ENCODE measurements around the gene CEBPA.

CEBPA gene

GRCh38 chr19:33284756-33285155, 17.6 kb downstream of the CEBPA start:
- H3K36me3 ChIP-seq (ENCODE audit: control insufficient read depth in 1 of 2, insufficient read depth in 2 of 2, low read length in 2 of 2) = no peaks in the 10 kb centered on the region
- H3K27ac ChIP-seq (ENCODE audit: low read length) = no peak overlapping the region
- H3K27me3 ChIP-seq (ENCODE audit: low read depth, low read length) = no peaks in the 10 kb centered on the region
- H3K4me3 ChIP-seq (ENCODE audit: low read depth in 1 of 2, low read length in 2 of 2) = no peak overlapping the region
- H3K4me1 ChIP-seq (ENCODE audit: control insufficient read depth in 1 of 2, insufficient read depth in 2 of 2, low read length in 2 of 2) = no peaks in the 10 kb centered on the region
- peaks cover 8 to 10% of the 10 kb centered on the region in 2 donors for H3K9me3 ChIP-seq (ENCODE audit: control insufficient read depth in 1 of 2, low read length in 2 of 2)

- Histone ChIP-seq H3K9me3 (ENCODE audit: control insufficient read depth in 1 of 2, low read length in 2 of 2) (peaks cover 5 to 8% of the 10 kb centered on the region in 2 donors), H3K4me1 (ENCODE audit: control insufficient read depth in 1 of 2, insufficient read depth in 2 of 2, low read length in 2 of 2) (no peaks in the 10 kb centered on the region), H3K27ac (ENCODE audit: low read length) (no peak overlapping the region), H3K36me3 (ENCODE audit: control insufficient read depth in 1 of 2, insufficient read depth in 2 of 2, low read length in 2 of 2) (no peaks in the 10 kb centered on the region), H3K27me3 (ENCODE audit: low read depth, low read length) (no peaks in the 10 kb centered on the region), H3K4me3 (ENCODE audit: low read depth in 1 of 2, low read length in 2 of 2) (no peak overlapping the region)
These were observed 18.1 kb downstream of the CEBPA start for GRCh38 chr19:33284146-33284643.

DNA sequence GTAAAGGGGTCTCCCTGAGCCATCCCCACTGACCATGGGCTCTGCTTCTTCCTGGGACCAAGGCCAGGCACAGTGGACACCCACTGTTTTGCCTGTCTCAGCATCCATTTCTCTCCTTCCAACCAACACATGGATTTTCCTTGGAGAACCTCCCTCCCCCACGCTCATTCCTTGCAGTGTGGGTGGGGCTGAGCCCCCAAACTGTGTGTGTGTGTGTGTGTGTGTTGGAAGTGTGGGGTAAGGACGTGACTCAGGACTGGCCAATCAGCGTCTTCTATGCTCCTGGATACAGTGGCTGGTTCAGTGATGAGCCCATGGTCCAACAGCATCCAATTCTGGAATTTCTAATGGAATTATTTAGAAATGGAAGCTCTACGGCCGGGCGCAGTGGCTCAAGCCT, 18.7 kb downstream of the CEBPA start:
- Histone ChIP-seq H3K36me3 (ENCODE audit: control insufficient read depth in 1 of 2, insufficient read depth in 2 of 2, low read length in 2 of 2) (no peaks in the 10 kb centered on the region), H3K4me1 (ENCODE audit: control insufficient read depth in 1 of 2, insufficient read depth in 2 of 2, low read length in 2 of 2) (no peaks in the 10 kb centered on the region), H3K9me3 (ENCODE audit: control insufficient read depth in 1 of 2, low read length in 2 of 2) (peaks cover 3 to 6% of the 10 kb centered on the region in 2 donors), H3K27ac (ENCODE audit: low read length) (no peak overlapping the region), H3K4me3 (ENCODE audit: low read depth in 1 of 2, low read length in 2 of 2) (no peak overlapping the region), H3K27me3 (ENCODE audit: low read depth, low read length) (no peaks in the 10 kb centered on the region)

DNA sequence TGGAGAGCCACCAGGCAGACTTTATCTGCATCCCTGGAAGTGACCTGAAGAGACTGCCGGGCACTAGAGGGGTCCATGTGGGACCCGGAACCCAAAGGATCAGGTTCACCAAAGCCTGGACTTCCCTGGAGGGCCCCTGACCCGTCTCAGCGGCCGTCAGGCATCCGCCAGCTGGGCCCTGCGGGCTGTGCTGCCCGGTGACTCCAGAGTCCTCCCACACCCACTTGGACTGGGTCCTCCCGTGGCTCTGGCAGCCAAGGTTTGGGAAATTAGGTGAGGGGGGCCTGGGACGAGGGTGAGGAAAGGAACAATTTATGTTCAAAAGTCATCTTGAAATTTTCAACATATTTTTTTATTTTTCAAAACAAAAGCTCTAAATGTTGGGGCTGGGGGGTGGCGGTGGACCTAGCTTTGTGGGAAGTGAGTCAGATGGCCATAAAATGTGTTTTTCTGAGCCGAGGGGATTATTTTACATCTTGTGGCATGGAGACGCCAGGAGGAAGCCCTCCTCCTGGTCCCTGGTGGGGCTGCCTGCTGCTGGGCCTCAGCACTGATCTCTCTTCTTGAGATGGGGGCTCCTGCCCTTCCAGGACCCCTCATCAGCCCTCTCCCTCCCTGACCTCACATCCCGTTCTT, 20.2 kb downstream of the CEBPA start:
- Histone ChIP-seq H3K27ac (ENCODE audit: low read length) (no peak overlapping the region), H3K4me3 (ENCODE audit: low read depth in 1 of 2, low read length in 2 of 2) (no peak overlapping the region), H3K27me3 (ENCODE audit: low read depth, low read length) (no peaks in the 10 kb centered on the region), H3K9me3 (ENCODE audit: control insufficient read depth in 1 of 2, low read length in 2 of 2) (no peaks in the 10 kb centered on the region), H3K4me1 (ENCODE audit: control insufficient read depth in 1 of 2, insufficient read depth in 2 of 2, low read length in 2 of 2) (no peaks in the 10 kb centered on the region), H3K36me3 (ENCODE audit: control insufficient read depth in 1 of 2, insufficient read depth in 2 of 2, low read length in 2 of 2) (no peaks in the 10 kb centered on the region)

GRCh38 chr19:33281296-33281926, 20.9 kb downstream of the CEBPA start:
- Histone ChIP-seq H3K4me1 (ENCODE audit: control insufficient read depth in 1 of 2, insufficient read depth in 2 of 2, low read length in 2 of 2) (no peaks in the 10 kb centered on the region), H3K27me3 (ENCODE audit: low read depth, low read length) (no peaks in the 10 kb centered on the region)

DNA sequence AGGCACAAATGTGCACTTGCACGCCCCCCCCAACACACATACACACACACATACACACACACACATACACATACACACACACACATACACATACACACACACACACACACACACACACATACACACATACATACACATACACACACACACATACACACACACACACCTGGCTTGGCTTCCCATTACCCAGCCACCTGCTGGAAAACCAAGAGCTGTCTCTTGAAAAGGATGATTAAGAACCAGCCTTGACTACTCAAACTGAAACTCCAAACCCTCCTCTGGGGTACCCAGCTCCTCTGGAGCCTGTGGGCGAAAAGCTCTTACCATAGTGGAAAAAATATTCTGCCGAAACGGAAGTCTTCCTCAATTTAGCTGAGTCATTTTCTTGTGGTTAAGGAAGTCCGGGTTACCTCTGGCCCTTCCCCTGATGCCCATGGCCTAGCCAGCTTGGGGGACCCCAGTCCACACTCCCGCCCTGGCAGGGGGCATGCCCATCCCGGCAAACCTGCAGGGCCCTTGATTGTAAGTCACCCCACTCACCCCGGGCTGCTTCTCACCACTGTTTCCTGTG, 21.9 kb downstream of the CEBPA start:
- H3K4me3 ChIP-seq (ENCODE audit: low read depth in 1 of 2, low read length in 2 of 2) = no peak overlapping the region
- no peaks in the 10 kb centered on the region for H3K9me3 ChIP-seq (ENCODE audit: control insufficient read depth in 1 of 2, low read length in 2 of 2)
- H3K36me3 ChIP-seq (ENCODE audit: control insufficient read depth in 1 of 2, insufficient read depth in 2 of 2, low read length in 2 of 2) = no peaks in the 10 kb centered on the region
- H3K27ac ChIP-seq (ENCODE audit: low read length) = no peak overlapping the region
- no peaks in the 10 kb centered on the region for H3K27me3 ChIP-seq (ENCODE audit: low read depth, low read length)
- no peaks in the 10 kb centered on the region for H3K4me1 ChIP-seq (ENCODE audit: control insufficient read depth in 1 of 2, insufficient read depth in 2 of 2, low read length in 2 of 2)

More at GRCh38 chr19:33281296-33281926, 20.9 kb downstream of the CEBPA start:
- H3K9me3 ChIP-seq (ENCODE audit: control insufficient read depth in 1 of 2, low read length in 2 of 2) = no peaks in the 10 kb centered on the region
- no peak overlapping the region for H3K4me3 ChIP-seq (ENCODE audit: low read depth in 1 of 2, low read length in 2 of 2)
- H3K36me3 ChIP-seq (ENCODE audit: control insufficient read depth in 1 of 2, insufficient read depth in 2 of 2, low read length in 2 of 2) = no peaks in the 10 kb centered on the region
- H3K27ac ChIP-seq (ENCODE audit: low read length) = no peak overlapping the region

DNA sequence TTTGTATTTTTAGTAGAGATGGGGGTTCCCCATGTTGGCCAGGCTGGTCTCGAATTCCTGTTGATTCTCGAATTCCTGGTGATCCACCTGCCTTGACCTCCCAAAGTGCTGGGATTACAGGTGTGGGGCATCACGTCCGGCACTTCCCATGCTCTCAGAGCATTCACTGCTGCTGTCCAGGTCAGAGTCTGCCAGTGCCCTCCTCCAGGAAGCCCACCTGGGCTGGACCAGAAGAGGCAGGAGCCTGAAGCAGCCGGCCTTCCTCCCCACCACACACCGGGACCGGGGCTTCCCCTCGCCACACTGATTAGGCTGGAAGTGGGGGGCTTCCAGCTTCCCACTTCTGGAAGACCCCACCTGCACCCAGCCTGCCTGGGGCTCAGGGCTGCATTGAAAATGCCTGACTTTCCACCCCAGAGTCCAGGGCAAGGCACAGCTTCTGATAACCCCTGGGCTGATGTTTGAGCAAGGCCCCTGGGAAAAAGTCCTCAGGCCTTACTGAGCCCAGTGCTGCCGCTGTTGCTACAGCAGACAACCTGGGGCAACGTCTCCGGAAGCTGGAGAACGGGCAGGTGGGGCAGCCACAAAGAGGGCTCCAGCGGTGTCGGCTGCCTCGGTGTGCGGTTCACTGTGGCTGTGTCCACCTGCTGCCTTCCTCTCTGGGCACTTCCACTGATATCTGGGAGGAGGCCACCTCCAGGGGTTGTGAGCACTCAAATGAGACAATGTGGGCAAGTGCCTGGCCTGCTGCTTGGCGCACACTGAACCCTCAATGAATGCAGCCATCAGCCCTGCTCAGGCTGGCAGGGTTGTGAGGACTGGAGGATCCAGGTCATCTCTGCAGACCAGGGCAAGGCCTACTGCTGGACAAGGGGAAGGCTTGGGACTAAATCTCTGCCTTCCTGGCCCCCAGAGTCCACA, 22.6 kb downstream of the CEBPA start:
- H3K27ac ChIP-seq (ENCODE audit: low read length) = no peak overlapping the region
- peaks cover under 1% of the 10 kb centered on the region in 2 donors for H3K4me1 ChIP-seq (ENCODE audit: control insufficient read depth in 1 of 2, insufficient read depth in 2 of 2, low read length in 2 of 2)

GRCh38 chr19:33278403-33279269, 23.7 kb downstream of the CEBPA start:
- Histone ChIP-seq H3K4me1 (ENCODE audit: control insufficient read depth in 1 of 2, insufficient read depth in 2 of 2, low read length in 2 of 2) (peaks cover 9 to 10% of the 10 kb centered on the region in 2 donors), H3K4me3 (ENCODE audit: low read depth in 1 of 2, low read length in 2 of 2) (no peak overlapping the region), H3K27ac (ENCODE audit: low read length) (no peak overlapping the region)

More for the DNA sequence above, 22.6 kb downstream of the CEBPA start:
- H3K36me3 ChIP-seq (ENCODE audit: control insufficient read depth in 1 of 2, insufficient read depth in 2 of 2, low read length in 2 of 2) = no peaks in the 10 kb centered on the region
- H3K9me3 ChIP-seq (ENCODE audit: control insufficient read depth in 1 of 2, low read length in 2 of 2) = no peaks in the 10 kb centered on the region
- H3K27me3 ChIP-seq (ENCODE audit: low read depth, low read length) = no peaks in the 10 kb centered on the region
- H3K4me3 ChIP-seq (ENCODE audit: low read depth in 1 of 2, low read length in 2 of 2) = no peak overlapping the region

DNA sequence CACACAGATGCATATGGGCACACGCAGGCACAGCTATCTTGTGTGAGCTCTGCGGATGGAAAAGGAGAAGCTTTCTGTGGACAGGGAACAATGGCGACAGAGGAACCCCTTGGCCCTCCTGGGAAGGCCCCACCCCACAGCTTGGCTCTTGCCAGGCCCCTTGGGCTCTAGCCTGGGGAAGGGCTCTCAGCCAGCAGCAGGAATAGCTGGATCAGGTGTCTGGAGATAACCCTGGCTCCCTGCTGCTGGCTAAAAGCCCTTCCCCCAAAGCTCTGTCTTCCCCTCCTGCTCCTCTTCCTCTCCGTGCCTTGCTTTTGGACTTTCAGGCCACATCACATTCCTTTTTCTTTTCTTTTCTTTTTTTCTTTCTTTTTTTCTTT, 24.3 kb downstream of the CEBPA start:
- Histone ChIP-seq H3K36me3 (ENCODE audit: control insufficient read depth in 1 of 2, insufficient read depth in 2 of 2, low read length in 2 of 2) (no peaks in the 10 kb centered on the region), H3K4me1 (ENCODE audit: control insufficient read depth in 1 of 2, insufficient read depth in 2 of 2, low read length in 2 of 2) (peaks cover 10 to 12% of the 10 kb centered on the region in 2 donors), H3K27me3 (ENCODE audit: low read depth, low read length) (no peaks in the 10 kb centered on the region), H3K27ac (ENCODE audit: low read length) (no peak overlapping the region), H3K4me3 (ENCODE audit: low read depth in 1 of 2, low read length in 2 of 2) (no peak overlapping the region), H3K9me3 (ENCODE audit: control insufficient read depth in 1 of 2, low read length in 2 of 2) (no peaks in the 10 kb centered on the region)

More at GRCh38 chr19:33278403-33279269, 23.7 kb downstream of the CEBPA start:
- H3K9me3 ChIP-seq (ENCODE audit: control insufficient read depth in 1 of 2, low read length in 2 of 2) = no peaks in the 10 kb centered on the region
- no peaks in the 10 kb centered on the region for H3K27me3 ChIP-seq (ENCODE audit: low read depth, low read length)
- H3K36me3 ChIP-seq (ENCODE audit: control insufficient read depth in 1 of 2, insufficient read depth in 2 of 2, low read length in 2 of 2) = no peaks in the 10 kb centered on the region

DNA sequence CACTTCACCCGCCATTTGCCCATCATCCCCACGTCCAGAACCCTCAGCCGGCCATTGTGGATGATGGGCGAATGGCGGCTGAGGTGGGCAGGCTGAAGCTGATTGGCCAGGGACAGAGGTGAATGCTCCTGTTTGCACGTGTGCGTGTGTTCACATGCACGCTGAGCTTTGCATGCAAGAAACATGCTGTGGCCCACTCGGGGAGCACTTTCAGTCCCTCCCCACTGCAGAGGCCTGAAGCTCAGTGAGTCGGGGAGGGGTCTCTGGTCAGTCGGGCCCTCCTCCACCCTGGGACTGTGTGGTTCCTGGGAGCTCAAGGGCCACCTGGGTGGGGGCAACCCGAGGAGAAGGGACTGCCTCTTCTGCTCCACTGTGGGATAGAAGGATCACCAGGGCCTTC, 24.9 kb downstream of the CEBPA start:
- H3K4me1 ChIP-seq (ENCODE audit: control insufficient read depth in 1 of 2, insufficient read depth in 2 of 2, low read length in 2 of 2) = peaks cover 10 to 12% of the 10 kb centered on the region in 2 donors
- H3K27ac ChIP-seq (ENCODE audit: low read length) = no peak overlapping the region
- H3K9me3 ChIP-seq (ENCODE audit: control insufficient read depth in 1 of 2, low read length in 2 of 2) = no peaks in the 10 kb centered on the region
- no peak overlapping the region for H3K4me3 ChIP-seq (ENCODE audit: low read depth in 1 of 2, low read length in 2 of 2)
- H3K27me3 ChIP-seq (ENCODE audit: low read depth, low read length) = no peaks in the 10 kb centered on the region
- no peaks in the 10 kb centered on the region for H3K36me3 ChIP-seq (ENCODE audit: control insufficient read depth in 1 of 2, insufficient read depth in 2 of 2, low read length in 2 of 2)

Data from muscle layer of duodenum (tissue), 2 donors.